Inferior parietal cortex (tissue), 1 donor: ENCODE measurements around the gene ATP13A3.

Source experiments
- DNase-seq: peaks from one replicate; pipeline ENCODE4 v3.0.0-alpha.2; 2016; ENCODE audit errors: extremely low spot score

The ATP13A3 gene

DNA sequence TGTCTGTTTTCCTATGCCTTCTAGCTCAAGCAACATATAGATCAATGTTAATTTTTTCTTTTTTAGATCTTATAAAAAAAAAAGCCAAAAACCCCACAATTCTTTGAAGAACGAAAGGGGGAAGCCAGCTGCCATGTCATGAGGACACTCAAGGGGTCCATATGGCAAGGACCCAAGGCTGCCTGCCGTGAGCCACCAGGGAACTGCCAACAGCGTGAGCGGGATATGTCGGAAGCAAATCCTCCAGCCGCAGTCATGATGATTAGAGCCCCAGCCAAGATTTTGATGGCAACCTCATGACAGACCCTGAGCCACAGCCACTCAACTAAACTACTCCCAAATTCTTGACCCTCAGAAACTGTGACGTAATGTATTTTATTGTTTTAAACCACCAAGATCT, 94.2 kb downstream of the ATP13A3 start:
- DNase-seq, result no peak

DNA sequence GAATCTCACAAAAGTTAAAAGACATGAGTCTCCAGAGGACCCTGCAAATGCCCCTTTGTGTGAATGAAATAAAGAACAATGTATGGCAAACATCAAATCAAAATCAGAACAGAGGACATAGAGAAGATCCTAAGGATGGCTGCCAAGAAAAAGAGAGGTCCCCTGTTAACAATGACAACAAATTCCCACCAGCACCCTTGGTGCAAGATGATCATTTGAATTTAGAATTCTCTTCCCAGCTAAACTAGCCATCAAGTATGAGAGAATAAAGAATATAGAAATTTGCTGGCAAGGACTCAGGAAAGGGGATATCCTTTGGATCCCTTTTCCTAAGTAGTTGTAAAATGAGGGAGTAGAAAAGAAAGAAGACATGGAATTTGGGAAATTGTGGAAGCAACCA, 96.0 kb downstream of the ATP13A3 start:
- DNase-seq, result no peak

DNA sequence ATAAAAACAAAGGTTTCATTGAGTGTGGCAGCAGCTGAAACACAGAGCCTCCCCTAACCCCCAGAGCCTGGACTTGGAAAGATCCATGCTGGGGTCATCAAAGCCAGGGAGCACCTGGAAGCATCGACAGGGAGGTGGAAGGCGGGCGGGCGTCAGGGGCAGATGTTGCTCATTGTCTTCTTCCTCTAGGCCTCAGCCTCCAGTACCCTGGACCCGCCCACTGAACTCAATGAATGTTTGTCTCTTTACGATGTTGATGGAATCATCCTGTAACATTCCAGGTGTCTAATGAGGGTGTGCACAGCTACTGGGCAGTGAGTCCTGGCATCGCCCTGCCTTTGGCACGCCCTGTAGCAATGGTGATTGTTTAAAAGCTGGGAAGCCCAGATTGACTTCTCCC, 97.5 kb downstream of the ATP13A3 start:
- DNase-seq, result no peak

DNA sequence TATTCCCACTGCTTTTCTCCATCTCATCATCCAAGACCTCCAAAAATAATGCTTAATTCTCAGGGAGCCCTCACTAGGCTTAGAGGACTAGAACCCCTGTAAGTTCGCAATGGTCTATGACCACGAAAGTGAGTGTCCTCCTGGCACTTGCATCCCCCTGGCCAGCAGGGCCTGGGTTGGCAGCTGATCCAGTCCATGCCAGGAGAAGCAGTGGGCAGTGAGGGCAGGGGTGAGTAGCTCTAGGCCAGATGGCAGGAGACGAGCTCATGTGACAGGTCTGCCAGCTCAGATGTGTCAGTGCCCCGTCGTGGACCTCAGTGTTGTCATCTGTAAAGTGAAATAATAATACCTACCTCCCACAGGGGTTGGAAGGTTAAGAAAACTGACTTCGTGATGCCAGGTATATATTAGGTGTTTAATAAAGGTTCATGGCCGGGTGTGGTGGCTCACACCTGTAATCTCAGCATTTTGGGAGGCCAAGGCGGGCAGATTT, 98.8 kb downstream of the ATP13A3 start:
- no peak for DNase-seq

DNA sequence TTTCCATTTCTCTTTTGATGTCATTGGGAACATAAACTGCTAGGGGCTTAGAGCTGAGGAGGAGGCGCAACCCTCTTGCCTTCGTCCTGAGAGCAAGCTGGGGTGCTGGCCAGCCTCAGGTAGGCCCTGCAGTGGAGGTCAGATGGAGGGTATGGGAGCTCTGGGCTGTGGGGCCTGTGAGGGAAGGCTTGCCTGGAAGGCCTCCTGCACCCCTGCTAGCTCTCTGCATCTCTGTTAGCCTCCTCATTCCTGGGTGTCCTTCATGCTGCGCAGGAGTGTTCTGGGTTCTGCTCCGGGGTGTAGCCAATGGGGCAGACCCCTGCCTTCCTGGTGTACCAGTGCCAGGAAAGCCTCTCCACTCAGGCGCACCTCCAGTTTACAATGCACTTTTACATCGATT, 99.5 kb downstream of the ATP13A3 start:
- DNase-seq, result no peak

DNA sequence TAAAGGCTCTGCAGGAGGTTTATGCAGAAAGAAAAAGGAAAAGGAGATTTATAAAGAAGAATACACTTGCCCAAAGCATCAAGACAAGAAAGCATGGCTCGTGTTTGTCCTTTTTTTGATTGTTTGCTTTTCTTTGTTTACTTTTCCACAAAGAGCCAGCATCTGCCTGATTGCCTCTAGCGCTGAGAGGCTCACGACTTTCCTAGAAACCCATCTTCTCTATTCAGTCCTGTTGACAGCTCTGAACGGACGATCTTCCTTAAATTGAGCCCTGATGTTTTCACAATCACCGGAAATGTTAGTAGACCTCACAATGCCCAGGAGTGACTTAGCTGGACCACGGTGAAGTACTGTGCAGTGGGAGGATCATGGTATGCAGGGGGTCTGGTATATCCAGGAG, 100.2 kb downstream of the ATP13A3 start:
- no peak for DNase-seq

DNA sequence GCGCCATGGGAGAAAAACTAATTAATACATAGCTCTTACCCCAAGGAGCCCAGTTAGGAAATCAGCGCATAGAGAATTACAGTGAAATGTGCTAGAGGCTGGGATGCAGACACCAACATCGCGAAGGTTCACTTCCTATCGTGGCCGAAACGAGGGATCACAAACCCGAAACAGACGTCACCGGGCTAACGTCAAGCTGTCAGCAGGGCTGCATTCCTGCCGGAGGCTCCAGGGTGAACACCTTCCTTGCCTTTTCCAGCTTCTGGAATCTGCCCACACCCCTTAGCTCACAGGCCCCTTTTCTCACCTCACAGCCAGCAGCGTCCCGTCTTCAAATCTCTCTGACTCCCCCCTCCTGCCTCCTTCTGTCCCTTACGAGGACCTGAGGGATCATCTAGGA, 100.7 kb downstream of the ATP13A3 start:
- no peak for DNase-seq

DNA sequence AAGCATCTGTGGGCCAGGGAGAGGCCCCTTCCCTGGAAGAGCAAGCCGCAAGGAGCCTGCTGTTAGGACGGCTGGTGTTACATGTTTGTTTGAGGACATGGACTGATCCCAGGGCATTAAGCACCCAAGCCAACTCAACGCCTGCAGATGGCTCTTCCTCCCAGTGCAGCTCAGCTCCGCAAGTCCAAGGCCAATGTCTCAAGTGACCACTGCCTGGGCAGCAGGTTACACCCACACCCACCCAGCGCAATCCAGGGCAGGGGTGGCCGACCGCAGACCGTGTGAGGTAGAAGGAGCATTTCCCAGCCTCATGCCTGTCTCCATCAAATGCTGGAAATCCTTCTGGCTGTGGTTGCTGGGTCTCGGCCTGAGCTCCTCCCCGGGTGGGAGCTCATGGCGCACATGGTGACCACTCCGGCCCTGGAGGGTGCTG, 102.2 kb downstream of the ATP13A3 start:
- no peak for DNase-seq

DNA sequence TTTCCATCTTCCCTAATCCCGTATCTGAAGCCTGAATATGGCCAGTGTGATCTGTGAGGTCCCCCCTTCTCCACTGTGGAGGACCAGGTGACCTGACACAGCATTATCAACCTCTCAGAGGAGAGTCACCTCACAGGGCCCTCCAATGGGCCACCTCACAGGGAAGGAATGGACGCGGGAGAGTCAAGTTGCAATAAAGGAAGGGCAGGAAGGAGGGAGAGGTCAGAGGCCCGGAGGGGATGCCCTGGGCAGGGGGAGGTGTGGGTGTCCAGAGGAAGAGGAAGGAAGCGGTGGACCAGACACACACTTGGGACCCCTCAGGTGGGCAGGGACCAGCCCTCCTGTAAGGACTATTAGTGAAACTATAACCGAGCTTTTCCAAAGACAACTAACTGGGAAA, 102.6 kb downstream of the ATP13A3 start:
- DNase-seq, result no peak

DNA sequence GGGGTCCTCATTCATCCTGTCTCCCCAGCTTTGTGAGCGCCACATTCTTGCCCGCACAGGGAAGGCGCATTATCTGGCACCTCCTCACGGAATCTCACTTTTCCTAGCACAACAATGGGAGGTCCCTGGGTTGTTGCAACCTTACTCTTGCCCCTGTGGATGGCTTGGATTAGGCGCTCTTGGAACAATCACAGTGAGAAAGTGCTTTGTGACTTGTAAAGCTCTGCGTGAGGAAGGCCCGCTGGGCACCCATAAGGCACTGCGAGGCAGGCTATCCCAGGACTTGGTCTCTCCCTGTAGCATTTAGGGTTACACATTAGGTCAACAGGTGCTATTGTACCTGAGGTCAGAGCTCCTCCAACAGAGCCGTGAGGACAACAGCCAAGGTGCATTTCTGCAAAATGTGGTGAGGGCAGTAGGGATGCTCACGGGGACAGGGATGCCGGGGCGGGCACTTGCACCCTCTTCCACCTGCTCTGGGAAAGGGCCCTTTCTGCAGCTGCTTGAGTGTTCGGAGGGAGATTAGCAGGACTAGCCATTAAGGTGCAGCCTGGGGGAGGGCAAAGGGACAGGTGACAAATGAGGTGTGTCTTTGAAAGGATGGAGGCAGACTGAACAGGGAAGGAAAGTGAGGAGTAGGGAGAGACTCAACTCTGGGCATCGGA, 103.4 kb downstream of the ATP13A3 start:
- DNase-seq, result no peak

DNA sequence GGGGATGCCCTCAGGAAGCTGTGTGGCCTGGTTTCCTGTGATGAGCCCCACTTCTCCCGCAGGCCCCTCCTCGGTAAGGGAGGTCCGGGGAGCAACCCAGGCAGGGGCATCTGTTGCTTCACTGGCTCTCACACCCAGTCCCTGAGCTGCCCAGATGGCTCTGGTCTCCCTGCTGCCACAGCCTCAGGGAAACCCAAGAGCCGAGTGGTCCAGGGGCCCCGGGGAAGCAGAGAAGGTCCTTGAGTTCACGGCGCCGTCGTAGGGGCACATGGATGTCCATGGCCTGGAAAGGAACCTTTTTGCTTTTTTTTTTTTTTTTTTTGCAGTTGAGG, 103.9 kb downstream of the ATP13A3 start:
- DNase-seq, result no peak

DNA sequence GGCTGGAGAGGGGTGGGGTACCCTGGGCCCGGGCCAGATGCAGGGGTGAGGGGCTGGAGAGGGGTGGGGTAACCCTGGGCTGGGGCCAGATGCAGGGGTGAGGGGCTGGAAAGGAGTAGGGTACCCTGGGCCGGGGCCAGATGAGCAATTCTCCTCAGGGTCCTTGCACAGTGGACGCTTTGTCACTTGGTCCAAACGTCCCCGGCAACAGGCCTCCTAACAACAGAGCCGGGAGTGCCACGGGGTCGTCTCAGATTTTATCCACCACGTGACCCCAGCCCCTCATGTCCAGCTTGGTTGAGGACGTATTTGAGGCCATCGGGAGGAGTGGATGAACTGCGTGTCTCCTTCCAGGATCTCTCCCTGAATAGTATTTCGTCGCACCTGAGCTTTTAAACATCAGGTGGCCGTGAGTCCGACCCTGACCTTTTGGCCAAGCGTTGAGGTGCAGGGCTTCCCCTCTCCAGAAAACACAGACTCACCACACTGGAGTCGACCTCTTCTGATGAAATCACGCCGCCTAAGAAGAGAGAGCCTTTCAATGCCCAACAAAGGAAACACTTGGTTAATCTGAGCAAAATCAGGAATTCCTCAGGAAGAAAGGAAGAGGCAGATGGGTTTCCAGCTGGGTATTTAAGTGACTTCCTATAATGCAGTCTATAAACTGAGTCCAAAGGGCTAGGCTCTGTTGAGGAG, 104.5 kb downstream of the ATP13A3 start:
- no peak for DNase-seq

DNA sequence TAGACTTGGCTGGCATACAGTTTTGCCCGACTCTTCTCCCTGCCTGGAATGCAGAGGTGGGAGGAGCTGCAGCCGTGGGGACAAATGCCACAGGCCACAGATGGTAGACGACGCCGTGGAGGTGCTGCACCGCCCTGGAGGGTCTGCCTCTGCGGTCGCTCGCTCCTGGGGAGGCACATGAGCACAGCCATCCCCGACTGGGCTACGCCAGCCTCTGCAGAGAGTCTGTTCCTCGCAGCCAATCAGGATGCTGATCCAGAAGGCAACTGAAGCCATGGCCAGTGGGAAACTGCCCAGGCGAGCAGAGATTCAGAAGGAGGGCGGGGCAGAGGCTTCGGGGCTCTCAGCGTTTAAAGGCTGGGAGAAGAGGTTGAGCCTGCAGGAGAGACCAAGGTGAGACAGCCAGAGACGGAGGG, 105.3 kb downstream of the ATP13A3 start:
- DNase-seq, result no peak

DNA sequence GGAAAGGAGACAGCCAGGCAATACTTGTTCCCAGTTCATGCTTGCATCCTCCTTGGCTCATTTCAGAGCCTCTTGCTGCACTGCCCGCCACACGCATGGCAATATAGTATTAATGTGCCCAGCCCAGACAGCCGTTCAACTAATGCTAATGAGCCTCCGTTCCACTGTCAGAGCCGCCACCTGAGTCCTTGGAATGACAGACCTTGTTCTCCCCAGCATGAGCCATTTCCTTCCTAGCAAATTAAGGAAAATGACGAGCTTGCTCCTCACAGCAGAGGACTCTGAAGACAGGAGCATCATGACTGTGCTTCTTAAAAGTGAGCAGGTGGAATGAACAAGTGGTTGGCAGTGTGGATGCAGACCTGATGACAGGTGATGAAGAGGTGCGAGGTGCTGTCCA, 106.5 kb downstream of the ATP13A3 start:
- no peak for DNase-seq

DNA sequence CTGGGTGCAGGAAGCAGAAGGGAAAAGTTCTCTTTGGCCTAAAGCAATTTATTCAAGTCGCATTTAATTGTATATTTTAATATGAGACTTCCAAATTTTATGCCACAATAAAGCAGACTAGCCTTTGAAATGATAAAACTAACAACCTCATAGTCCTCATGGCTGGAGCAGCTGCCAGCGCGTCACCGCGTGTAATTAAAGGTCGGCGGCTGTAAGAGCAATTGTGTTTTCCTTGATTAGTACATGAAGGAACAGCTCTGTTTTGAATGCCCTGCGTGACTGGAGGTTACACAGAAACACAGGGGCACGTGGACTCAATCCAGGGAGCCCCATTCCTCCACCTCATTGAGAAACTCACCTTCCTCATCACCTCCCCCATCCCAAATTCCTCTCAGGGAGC, 107.2 kb downstream of the ATP13A3 start:
- no peak for DNase-seq

DNA sequence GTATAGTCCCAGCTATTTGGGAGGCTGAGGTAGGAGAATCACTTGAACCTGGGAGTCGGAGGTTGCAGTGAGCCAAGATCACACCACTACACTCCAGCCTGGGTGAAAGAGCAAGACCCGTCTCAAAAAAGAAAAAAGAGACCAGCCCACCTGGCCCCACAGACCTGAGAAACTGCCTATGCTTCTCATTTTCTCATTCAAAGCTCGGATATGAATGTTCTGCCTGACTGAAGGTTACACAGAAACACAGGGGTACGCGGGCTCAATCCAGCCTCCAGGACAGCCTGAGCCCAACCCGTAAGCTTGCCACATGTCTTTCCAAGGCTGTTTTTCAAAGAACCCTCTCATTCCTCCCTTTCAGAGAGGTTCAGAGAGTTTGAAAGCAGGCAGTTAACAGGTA, 107.6 kb downstream of the ATP13A3 start:
- DNase-seq, result no peak

DNA sequence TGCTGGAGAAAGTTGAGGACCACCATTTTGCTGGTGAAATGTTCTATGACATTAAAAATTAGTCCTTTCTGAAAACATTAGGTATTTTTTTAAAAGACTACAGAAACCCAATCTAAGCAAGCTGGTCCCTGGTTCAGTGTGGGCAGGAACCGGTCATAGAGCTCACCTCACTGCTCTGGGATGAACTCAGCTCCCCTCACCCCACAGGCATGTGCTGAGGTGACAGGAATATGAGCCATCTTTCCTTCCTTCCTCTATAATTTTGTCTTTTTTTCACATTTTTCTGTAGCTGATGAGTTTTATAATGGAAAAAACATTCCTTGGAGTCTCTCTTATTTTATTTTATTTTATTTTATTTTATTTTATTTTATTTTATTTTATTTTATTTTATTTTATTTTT, 109.1 kb downstream of the ATP13A3 start:
- DNase-seq, result no peak

DNA sequence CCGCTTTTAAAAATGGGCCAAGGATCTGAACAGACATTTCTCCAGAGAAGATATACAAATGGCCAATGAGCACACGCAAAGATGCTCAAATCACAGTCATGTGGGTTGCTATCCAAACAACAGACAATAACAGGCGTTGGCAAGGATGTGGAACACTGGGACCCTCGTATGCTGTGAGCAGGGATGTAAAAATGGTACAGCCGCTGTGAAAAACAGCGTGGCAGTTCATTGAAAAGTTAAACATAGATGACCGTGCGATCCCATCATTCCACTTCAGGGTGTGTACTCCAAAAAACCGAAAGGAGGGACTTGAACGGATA, 110.6 kb downstream of the ATP13A3 start:
- DNase-seq, result no peak

DNA sequence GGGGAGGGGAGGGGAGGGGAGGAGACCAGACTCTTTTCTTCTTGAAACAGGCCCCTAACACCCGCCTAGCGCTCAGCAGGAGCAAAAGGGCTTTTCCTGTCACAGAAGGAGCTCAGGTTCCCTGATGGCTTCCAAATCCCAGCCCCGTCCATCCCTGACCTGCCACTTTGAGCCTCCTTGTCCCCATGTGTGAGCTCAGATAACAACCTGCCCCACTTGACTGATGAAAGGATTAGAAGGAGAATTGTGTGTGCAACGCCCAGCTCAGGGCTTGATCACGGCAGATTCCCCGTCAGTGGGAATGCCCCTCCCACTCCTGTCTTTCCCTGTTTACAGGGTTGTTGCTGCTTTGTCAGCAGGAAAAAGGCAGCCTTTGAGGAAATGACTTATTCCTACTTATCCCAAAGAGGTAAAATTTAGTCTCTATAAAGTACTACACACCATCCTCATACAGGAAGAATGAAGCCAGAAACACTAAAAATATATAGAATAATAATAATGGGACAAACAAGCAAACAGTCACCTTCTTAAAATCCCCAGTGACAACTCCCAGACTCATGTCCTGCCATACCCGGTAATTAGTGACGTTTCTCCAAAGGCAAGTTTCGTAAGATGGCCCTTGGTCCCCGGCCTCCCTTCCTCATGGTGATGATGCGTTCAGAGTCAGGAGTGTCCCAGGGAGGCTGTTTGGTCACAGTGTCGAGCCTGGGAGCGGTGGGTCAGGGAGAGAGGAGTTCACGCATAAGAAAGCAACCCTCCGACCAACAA, 111.1 kb downstream of the ATP13A3 start:
- no peak for DNase-seq

DNA sequence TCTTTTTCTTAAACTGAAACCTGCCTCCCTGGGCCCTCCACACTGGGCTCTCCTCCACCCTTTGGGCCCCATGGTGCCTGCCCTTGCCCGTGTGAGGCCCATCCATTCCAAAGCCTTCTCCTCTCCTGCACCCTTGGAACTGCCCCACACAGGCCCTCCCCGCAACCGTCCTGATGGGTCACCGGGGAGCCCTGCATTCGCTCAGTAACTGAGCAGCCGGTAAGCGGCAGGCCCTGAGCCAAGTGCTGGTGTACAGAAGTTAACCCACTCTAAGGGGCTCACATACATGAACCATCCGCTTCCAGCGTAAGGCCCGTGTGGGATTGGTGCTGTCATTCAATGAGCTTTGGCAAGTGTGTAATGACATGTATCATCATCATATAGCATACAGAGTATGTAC, 111.9 kb downstream of the ATP13A3 start:
- DNase-seq, result no peak

DNA sequence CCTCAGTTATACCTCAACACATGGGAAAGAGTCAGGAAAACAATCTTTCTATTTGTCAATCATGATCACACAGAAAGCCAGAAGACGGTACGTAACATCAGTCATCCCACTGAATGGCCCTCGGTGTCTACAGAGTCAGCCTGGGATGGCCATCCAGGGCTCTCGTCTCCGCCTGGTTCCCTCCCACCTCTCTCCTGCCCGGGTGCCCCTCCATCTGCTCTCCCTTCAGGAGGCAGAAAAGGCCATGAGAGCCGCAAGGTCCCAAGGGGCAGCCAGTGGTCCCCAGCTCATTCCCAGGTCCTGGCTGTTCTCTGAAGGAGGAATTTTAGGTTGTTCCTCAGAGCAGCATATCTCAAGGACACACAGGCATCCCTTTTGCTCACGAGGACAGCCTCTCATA, 112.9 kb downstream of the ATP13A3 start:
- DNase-seq, result no peak

DNA sequence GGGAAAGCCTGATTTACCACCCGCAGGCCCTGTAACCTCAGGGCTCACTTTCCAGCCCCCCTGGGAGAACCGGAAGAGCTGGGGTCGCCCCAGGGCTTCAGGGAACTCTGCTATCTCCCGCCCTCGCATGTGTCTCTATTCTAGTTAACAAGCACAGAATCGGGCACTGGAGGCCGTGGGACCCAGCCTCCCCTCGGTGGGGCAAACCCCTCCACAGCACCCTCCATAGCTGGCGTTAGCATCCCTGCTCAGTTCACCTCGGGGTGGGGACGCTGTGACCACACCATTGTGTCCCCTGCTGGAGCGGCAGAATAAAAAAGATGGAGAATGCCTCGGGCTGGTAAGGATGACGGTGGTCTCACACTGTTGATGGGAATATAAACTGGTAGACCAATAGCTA, 113.8 kb downstream of the ATP13A3 start:
- no peak for DNase-seq

DNA sequence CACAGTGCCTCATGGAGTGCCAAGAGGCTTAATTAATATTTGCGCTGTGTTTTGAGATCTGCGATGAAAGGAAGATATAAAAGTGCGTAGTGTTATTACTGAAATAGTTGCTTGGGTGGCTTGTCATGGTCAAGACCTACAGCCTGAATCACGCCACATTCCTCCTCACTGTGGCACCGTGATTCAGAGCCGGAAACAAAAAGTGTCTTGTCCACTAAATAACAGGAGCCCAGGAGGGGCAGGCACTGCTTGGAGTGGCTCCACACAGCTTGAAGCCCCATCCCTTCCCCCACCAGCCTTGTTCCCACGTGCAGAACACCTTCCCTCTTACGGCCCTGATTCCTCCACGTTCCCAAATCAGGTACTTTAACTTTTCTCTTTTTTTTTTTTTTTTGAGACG, 116.0 kb downstream of the ATP13A3 start:
- no peak for DNase-seq
